MV-4-11 (cell line): ENCODE measurements around the gene KCP.

Experiments used
- DNase-seq: peaks from one replicate; lab custom pipeline; 2025; lab: John Stamatoyannopoulos, UW

KCP gene

GRCh38 chr7:128858380-128859231 lies 51.9 kb downstream of the KCP start:
- DNase-seq = no peak

DNA sequence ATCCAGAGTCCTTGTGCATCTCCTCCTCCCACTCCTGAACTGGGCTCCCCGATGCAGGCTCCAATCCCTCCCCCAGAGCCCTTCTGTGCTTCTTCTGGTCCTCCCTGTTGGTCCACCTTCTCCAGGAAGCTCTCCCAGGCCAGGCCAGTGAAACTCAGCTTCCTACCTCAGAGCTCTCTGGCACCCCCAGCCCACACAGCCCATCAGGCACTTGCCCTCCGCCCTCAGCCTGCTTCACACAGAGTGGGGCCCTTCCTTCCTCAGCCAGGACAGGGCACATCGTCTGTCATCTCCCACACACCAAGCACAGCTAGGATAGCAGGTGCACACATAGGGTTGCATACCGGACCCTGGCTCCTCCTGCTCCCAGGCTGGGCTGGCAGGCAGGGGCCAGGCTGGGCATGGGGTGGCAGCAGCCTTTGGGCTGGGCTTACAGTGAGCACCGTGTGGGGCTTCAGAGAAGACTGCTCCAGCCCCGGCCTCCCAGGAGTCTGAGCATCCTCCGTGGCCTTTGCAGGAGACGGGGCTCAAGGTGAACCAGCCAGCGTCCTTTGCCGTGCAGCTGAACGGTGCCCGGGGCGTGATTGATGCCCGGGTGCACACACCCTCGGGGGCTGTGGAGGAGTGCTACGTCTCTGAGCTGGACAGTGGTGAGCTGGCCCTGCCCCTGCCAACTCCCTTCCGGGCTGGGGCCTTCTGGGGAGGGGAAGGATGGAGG lies 54.3 kb downstream of the KCP start:
- no peak for DNase-seq

GRCh38 chr7:128855559-128855958 lies 55.0 kb downstream of the KCP start:
- DNase-seq = no peak

DNA sequence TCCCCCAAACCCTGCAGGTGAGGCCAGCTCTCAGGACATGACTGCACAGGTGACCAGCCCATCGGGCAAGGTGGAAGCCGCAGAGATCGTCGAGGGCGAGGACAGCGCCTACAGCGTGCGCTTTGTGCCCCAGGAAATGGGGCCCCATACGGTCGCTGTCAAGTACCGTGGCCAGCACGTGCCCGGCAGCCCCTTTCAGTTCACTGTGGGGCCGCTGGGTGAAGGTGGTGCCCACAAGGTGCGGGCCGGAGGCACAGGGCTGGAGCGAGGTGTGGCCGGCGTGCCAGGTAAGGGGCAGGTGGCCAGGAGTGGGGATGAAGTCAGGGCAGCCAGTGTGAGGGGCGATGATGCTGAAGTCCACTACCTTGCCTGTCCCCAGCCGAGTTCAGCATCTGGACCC lies 56.1 kb downstream of the KCP start:
- DNase-seq = no peak

GRCh38 chr7:128853799-128854198 lies 56.7 kb downstream of the KCP start:
- no peak for DNase-seq

GRCh38 chr7:128852537-128853254 lies 57.8 kb downstream of the KCP start:
- DNase-seq = no peak

- no peak for DNase-seq
These were observed 60.6 kb downstream of the KCP start for GRCh38 chr7:128849804-128850490.

- DNase-seq = no peak
These were observed 61.4 kb downstream of the KCP start for GRCh38 chr7:128849156-128849515.

DNA sequence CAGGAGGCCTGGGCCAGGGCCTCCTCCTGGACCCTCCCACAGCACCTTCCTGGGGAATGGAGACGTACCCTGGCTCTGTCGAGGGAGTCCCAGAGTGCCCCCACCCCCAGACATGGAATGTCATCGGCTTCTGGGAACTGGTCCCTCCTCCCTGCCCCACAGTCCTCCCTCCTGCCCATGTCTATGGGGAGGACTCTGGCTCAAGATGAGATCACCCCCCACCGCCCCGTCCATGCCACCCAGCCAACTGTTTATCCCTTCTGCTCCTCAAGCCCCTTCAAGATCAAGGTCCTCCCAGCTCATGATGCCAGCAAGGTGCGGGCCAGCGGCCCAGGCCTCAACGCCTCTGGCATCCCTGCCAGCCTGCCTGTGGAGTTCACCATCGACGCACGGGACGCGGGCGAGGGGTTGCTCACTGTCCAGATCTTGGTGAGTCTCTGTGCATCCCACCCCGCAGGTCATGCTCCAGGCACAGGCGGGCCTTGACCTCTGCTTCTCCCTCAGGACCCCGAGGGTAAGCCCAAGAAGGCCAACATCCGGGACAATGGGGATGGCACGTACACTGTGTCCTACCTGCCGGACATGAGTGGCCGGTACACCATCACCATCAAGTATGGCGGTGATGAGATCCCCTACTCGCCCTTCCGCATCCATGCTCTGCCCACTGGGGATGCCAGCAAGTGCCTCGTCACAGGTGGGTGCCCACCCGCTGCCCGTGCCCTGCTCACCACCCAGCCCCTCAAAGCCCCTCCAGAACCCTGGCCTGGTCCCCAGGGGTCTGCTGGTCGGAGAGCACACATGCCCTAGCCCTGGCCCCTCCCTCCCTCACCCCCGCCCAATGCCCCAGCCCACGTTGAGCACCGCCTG lies 62.0 kb downstream of the KCP start:
- DNase-seq = no peak

DNA sequence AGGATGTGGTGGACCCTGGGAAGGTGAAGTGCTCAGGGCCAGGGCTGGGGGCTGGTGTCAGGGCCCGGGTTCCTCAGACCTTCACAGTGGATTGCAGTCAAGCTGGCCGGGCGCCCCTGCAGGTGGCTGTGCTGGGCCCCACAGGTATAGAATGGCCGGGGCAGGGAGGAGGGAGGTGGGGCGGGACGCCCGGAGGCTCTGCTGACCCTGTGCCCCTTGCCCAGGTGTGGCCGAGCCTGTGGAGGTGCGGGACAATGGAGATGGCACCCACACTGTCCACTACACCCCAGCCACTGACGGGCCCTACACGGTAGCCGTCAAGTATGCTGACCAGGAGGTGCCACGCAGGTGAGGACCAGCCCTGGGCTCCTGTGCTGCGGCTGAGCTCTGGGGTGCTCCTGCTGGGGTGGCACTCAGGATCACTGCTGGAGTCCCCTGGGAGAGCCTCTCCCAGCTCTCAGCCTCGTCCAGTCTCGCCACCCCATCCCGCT lies 62.7 kb downstream of the KCP start:
- no peak for DNase-seq

DNA sequence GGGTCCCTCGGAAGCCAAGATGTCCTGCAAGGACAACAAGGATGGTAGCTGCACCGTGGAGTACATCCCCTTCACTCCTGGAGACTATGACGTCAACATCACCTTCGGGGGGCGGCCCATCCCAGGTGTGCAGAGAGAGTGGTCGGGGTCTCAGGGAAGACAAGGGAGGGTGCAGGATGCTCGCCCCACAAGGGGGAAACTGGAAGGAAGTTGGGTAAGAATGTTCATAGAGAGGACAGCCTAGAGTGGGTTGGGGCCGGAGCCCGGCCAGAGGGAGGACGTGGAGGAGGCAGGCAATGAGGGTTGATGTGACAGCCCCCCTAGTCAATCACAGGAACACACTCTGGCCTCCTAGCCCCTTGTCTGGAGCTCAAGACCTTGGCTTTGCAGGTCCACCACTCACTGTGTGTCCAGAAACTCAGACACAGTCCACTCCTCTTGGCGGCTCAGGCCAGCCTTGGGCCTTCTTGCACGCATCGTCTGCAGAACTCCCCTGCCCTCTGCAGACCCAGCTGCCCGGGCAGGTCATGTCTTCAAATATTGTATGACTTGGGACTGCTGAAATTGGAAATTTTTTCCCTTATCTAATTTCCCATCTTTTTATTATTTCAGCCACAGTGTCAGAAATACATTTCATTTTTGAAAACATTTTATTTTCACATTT lies 63.6 kb downstream of the KCP start:
- DNase-seq = no peak

DNA sequence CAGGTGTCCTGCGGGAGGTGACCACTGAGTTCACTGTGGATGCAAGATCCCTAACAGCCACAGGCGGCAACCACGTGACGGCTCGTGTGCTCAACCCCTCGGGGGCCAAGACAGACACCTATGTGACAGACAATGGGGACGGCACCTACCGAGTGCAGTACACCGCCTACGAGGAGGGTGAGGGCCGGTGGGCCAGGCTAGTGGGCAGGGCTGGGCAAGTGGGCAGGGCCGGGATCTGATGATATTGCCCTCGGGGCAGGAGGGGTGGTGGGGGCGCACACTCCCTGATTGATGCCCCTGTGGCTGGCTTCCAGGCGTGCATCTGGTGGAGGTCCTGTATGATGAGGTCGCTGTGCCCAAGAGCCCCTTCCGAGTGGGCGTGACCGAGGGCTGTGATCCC lies 64.5 kb downstream of the KCP start:
- DNase-seq = no peak

DNA sequence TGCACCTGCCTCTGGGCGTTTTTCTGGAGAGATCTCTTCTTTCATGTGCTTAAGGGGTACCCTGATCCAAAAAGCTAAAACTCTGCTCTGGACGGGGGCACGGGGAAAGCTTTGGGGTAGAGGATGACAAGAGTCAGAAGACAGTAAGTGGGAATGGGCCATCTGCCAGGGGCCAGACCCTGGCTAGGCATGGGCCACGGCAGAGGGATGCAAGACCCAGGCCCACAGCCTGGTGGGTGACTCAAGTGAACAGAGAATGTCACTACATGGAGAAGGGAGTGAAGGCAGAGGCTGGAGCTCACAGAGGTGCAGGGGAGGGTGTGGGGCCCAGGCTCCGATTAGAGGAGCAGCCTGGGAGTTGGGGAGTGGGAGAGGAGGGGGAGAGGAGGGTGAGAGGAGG lies 65.0 kb downstream of the KCP start:
- no peak for DNase-seq

GRCh38 chr7:128844777-128845311 lies 65.7 kb downstream of the KCP start:
- no peak for DNase-seq

DNA sequence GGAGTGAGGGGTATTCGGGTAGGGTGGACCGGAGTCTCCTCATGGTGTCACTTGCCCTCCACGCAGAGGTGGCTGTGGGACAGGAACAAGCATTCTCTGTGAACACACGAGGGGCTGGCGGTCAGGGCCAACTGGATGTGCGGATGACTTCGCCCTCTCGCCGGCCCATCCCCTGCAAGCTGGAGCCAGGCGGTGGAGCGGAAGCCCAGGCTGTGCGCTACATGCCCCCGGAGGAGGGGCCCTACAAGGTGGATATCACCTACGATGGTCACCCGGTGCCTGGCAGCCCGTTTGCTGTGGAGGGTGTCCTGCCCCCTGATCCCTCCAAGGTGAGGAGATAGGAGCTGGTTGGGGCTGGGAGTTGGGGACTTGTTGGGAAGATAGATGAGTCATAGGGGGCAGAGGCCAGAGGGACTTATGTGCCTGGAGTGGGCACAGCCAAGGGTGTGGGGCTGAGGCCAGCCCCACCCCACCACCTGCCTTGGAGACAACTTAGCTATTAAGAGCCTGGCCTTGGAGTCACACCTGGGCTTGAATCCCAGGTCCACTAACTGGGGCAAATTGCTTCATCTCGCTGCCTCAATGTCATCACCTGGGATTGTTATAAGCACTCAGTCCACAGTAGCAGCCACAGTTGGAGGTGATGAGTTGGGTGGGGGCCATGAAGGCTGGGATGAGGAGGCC lies 66.4 kb downstream of the KCP start:
- no peak for DNase-seq

DNA sequence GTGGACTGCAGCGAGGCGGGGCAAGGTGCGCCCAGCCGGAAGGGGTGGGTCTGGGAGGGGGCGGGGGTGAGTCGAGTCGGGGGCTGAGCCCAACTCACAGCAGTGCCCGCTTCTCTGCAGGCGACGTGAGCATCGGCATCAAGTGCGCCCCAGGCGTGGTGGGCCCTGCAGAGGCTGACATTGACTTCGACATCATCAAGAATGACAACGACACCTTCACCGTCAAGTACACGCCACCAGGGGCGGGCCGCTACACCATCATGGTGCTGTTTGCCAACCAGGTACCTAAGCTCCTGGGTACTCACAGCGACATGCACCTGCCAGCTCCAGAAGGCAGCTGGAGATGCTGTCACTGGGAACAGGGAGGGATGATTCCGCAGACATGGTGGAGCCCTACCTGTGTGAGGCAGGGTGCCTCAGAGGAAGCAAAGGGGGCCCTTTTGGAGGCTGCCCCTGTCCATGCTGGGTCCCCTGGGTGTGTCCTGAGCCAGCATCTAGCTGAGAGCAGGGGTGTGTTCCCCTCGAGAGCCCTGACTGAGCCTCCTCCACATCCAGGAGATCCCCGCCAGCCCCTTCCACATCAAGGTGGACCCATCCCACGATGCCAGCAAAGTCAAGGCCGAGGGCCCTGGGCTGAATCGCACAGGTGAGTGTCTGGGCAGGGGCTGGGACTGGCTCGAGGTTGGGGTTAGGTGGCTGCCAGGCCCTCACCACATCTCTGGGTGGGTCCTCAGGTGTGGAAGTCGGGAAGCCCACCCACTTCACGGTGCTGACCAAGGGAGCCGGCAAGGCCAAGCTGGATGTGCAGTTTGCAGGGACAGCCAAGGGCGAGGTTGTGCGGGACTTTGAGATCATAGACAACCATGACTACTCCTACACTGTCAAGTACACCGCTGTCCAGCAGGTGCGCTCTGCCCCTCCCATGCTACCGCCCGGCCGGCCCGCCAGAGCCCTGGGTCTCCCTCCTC lies 67.6 kb downstream of the KCP start:
- DNase-seq = no peak

- DNase-seq = peak; percentile 14
These were observed 68.4 kb downstream of the KCP start for GRCh38 chr7:128841921-128842673.

GRCh38 chr7:128841171-128841690 lies 69.3 kb downstream of the KCP start:
- DNase-seq = no peak
